Ishikawa (cell line): ENCODE data around the gene PLAAT3.

Experiments
- CEBPB ChIP-seq: IDR thresholded peaks from 2 replicates; pipeline ENCODE4 v1.6.1; 2012
- CREB1 ChIP-seq: IDR thresholded peaks from 2 replicates; pipeline ENCODE4 v1.6.1; 2012; ENCODE audit warnings: low read depth
- EGR1 ChIP-seq: IDR thresholded peaks from 2 replicates; pipeline ENCODE4 v1.6.1; 2012
- EP300 ChIP-seq: IDR thresholded peaks from 2 replicates; pipeline ENCODE4 v1.6.1; 2012; ENCODE audit warnings: borderline replicate concordance
- FOXM1 ChIP-seq: IDR thresholded peaks from 2 replicates; pipeline ENCODE4 v1.6.1; 2012; ENCODE audit warnings: low read depth, borderline replicate concordance
- MAX ChIP-seq: IDR thresholded peaks from 2 replicates; pipeline ENCODE4 v1.6.1; 2012
- NFIC ChIP-seq: IDR thresholded peaks from 2 replicates; pipeline ENCODE4 v1.6.1; 2012
- RAD21 ChIP-seq: IDR thresholded peaks from 2 replicates; pipeline ENCODE4 v1.6.1; 2012; ENCODE audit warnings: low read depth
- REST ChIP-seq: IDR thresholded peaks from 2 replicates; pipeline ENCODE4 v1.6.1; 2012; ENCODE audit warnings: low read depth, mild to moderate bottlenecking
- TAF1 ChIP-seq: IDR thresholded peaks from 2 replicates; pipeline ENCODE4 v1.6.1; 2012; ENCODE audit warnings: low read depth, mild to moderate bottlenecking
- TCF12 ChIP-seq: IDR thresholded peaks from 2 replicates; pipeline ENCODE4 v1.6.1; 2012; ENCODE audit warnings: low read depth
- TEAD4 ChIP-seq: IDR thresholded peaks from 2 replicates; pipeline ENCODE4 v1.6.1; 2012
- USF1 ChIP-seq: IDR thresholded peaks from 2 replicates; pipeline ENCODE4 v1.6.1; 2012
- YY1 ChIP-seq: IDR thresholded peaks from 2 replicates; pipeline ENCODE4 v1.6.1; 2012; ENCODE audit warnings: low read depth
- ZBTB7A ChIP-seq: IDR thresholded peaks from 2 replicates; pipeline ENCODE4 v1.6.1; 2012; ENCODE audit warnings: low read depth

Gene PLAAT3

GRCh38 chr11:63535734-63536133 is 78.5 kb downstream of the PLAAT3 start:
- TF ChIP-seq REST (no peak), RAD21 (no peak), TEAD4 (no peak), CEBPB (no peak), TAF1 (no peak), FOXM1 (no peak), MAX (no peak), TCF12 (no peak), CREB1 (no peak), YY1 (no peak), NFIC (no peak)

- TF ChIP-seq TCF12, result no peak
- no peak for TF ChIP-seq CREB1
- TF ChIP-seq TAF1, result no peak
- no peak for TF ChIP-seq CEBPB
- TF ChIP-seq NFIC, result no peak
- no peak for TF ChIP-seq EP300
- TF ChIP-seq ZBTB7A, result no peak
- TF ChIP-seq RAD21, result no peak
- TF ChIP-seq USF1, result no peak
- no peak for TF ChIP-seq YY1
- no peak for TF ChIP-seq EGR1
- TF ChIP-seq TEAD4, result no peak
- no peak for TF ChIP-seq REST
Observed at GRCh38 chr11:63534895-63535461, 79.3 kb downstream of the PLAAT3 start.

- TF ChIP-seq CEBPB, result no peak
Observed at GRCh38 chr11:63534076-63534475, 80.2 kb downstream of the PLAAT3 start.

- TF ChIP-seq TAF1 (no peak), TCF12 (no peak), ZBTB7A (no peak), REST (no peak), NFIC (no peak), YY1 (no peak), CREB1 (no peak), USF1 (no peak)
Observed at GRCh38 chr11:63532799-63533475, 81.3 kb downstream of the PLAAT3 start.

- TF ChIP-seq TCF12 (no peak), YY1 (no peak), CEBPB (no peak), CREB1 (no peak), FOXM1 (no peak), NFIC (no peak), ZBTB7A (no peak), USF1 (no peak), RAD21 (no peak)
Observed at GRCh38 chr11:63532117-63532516, 82.1 kb downstream of the PLAAT3 start.
